AG09319 (cell line): ENCODE measurements around the gene EXOC3.

Source experiments
- DNase-seq: peaks from one replicate; pipeline ENCODE4 v3.0.0-alpha.2; 2010; ENCODE audit warnings: low read depth; ENCODE audit errors: extremely low read depth
- CTCF ChIP-seq: IDR thresholded peaks from 2 replicates; pipeline ENCODE4 v1.5.1; 2011; ENCODE audit warnings: low read depth, mild to moderate bottlenecking, inconsistent platforms, low read length, moderate library complexity

EXOC3 gene

GRCh38 chr5:424301-425110 is 18.5 kb upstream of the EXOC3 start:
- no peak for DNase-seq
- TF ChIP-seq CTCF = no peak

GRCh38 chr5:425714-426113 is 17.3 kb upstream of the EXOC3 start:
- DNase-seq = no peak
- no peak for TF ChIP-seq CTCF

GRCh38 chr5:426392-426976 is 16.5 kb upstream of the EXOC3 start:
- no peak for TF ChIP-seq CTCF
- DNase-seq = no peak

- no peak for DNase-seq
- no peak for TF ChIP-seq CTCF
These were observed 15.4 kb upstream of the EXOC3 start for GRCh38 chr5:427415-428087.

- TF ChIP-seq CTCF = no peak
- no peak for DNase-seq
These were observed 14.8 kb upstream of the EXOC3 start for GRCh38 chr5:428219-428618.

- no peak for TF ChIP-seq CTCF
- DNase-seq = no peak
These were observed 14.1 kb upstream of the EXOC3 start for GRCh38 chr5:428754-429452.
